Measurements from ENCODE around the gene CASZ1.

Gene CASZ1

DNA sequence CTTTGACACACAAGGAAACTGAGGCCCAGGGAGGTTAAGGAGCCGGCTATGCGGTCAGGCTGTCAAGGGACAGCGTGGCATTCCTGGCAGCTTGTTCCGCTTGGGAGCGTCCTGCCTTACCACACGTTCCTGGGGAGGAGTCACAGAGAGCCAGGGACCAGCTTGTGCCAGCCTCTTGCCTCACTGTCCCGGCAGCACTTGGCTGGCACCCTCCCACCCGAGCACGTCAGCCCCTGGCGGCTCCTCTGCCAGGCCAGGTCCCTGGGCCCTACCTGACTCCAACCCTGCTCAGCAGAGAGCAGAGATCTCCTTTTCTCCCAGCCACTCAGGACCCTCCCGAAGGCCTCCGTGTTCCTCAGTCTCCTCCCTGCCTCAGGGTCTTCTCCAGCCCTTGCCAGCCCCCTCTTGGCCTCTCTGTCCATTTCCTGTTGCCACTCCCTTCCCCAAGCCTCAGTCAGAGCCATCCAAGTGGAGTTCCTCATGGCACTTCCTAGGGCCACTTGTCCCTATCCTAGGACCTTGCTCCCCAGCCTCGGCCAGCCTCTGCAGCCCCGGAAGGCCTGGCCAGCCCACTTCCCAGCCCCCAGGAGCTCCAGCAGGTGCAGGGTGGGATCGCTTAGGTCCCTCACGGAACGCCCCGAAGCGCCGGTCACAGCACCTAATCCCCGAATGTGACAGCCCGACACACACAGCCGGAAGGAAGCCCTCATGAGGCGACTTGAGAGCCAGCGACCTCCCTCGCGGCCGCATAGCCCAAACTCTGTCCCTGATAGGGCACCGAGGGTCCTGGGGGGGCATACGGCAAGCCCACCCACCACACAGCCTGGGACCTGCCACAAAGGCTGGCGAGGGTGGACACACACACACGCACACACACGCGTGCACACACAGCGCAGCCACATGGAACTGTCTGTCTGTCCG, 130.3 kb downstream of the CASZ1 start:
- FAIRE-seq (no peak), DNase-seq (ENCODE audit: extremely low spot score, insufficient read length, low read depth) (no peak)

DNA sequence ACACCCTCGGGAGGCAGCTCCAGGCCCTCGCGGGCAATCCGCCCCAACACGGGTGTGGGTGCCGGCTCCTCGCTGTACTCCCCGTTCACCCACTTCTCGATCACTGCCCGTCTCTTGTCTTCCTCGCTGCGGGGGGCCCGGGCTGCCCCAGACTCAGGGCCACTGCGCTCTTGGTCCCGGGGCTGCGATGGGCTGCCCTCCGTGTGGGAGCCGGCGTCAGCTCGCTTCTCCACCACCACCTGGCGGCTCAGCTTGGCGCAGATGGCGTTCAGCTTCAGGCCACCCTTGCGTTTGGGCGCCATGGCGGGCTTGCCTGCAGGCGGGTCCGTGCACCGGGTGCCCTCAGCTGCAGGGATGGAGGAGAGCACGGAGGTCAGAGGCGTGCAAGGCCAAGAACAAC, 131.2 kb downstream of the CASZ1 start:
- FAIRE-seq (no peak), DNase-seq (ENCODE audit: extremely low spot score, insufficient read length, low read depth) (no peak)

DNA sequence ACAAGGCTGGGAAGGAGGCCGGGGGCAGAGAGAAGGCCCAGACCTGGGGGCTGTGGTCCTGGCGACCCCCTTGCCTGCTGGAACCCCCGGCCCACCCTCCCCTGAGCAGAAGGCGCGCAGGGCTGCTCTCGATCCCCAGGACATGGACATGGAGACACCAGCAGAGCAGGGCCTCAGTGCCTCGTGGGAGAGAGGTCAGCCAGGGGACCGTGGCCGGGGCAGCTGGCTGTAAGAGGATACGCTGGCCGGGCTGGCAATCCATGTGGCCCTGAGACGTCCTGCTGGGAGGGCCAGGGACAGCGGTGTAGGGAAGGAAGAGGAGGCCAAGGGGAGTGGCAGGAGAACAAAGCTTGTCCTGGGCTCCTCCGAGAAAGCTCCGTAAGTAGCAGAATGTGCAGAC, 132.2 kb downstream of the CASZ1 start:
- FAIRE-seq (no peak), DNase-seq (ENCODE audit: extremely low spot score, insufficient read length, low read depth) (no peak)

DNA sequence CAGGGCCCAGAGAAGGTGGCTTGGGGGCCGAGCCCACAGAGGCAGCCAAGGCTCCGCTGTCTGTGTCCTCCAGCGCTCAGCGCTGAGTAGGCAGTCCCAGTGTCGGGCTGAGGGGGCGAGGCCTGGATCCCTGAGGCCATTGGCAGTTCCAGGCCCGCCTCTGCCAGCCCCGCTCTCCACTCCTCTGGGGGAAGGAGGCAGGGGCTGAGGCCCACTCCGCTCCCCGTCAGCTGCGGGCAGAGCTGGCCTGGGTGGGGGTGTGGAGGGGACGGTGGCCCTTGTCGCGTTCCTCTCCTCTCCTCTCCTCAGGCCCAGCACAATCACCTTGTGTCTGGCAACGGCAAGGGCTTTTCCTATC, 132.8 kb downstream of the CASZ1 start:
- DNase-seq (ENCODE audit: extremely low spot score, insufficient read length, low read depth) = no peak
- no peak for FAIRE-seq

DNA sequence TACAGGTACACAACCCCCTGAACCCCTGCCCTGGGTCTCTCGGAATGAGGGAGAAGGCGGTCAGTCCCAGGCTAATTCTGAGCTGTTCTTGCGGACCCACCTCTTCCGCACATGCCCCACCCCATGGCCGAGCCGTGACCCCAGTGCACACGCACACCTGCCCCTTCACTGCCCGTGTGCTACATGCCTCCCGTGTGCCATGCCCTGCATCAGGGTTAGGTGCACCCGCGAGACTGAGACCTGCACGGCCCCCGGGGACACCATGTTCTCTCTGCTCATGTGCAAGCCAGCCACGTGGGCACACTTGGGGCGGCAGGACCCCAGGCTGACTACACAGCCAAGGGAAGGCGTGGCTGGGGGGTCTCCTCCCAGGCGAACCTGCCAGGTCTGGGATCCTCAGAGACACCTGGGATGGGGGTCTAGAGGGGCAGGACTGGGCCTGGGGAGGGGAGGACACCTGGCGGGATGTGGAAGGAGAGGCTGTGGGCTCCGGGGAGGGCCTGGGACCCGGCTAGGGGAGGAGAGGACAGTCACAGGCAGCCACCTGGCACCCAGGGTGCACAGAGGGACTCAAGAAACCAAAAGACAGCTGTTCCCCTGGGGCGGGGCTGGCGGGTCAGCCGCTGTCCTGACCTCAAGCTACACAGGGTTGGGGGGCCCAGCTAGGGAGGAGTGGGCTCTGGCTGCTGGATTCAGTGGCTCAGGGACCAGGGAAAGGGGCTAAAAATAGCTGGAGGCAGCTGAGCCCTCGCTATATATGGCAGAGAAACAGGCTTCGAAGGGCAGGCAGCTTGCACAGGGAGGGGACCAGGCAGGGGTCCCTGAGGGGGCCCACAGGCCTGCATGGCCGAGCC, 133.4 kb downstream of the CASZ1 start:
- FAIRE-seq (no peak), DNase-seq (ENCODE audit: extremely low spot score, insufficient read length, low read depth) (no peak)

DNA sequence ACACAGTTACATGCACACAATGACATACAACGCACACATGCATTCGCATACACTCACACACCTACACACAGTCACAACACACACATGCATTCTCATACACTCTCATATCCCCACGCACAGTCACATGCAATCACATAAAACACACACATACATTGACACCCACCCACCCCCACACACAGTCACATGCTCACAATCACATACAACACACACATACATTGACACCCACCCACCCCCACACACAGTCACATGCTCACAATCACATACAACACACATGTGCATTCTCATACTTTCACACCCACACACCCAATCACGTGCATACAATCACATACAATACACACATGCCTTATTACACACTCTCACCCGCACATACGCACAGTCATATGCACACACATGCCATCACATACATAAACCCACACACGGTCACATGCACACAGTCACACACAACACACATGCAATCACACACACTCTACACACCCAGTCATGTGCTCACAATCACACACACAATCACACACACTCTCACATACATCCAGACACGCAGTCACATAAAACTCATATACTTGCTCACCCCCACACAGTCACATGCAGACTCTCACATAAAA, 134.3 kb downstream of the CASZ1 start:
- FAIRE-seq = no peak
- DNase-seq (ENCODE audit: extremely low spot score, insufficient read length, low read depth) = no peak

DNA sequence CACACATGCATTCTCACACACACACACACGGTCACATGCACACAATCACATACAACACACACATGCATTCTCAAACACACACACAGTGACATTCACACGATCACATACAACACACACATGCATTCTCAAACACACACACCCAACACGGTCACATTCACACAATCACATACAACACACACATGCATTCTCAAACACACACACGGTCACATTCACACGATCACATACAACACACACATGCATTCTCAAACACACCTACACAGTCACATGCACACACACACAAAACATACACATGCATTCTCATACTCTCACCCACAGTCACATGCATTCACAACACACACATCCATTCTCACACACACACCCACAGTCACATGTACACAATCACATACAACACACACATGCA, 135.0 kb downstream of the CASZ1 start:
- DNase-seq (ENCODE audit: extremely low spot score, insufficient read length, low read depth) (no peak), FAIRE-seq (no peak)

DNA sequence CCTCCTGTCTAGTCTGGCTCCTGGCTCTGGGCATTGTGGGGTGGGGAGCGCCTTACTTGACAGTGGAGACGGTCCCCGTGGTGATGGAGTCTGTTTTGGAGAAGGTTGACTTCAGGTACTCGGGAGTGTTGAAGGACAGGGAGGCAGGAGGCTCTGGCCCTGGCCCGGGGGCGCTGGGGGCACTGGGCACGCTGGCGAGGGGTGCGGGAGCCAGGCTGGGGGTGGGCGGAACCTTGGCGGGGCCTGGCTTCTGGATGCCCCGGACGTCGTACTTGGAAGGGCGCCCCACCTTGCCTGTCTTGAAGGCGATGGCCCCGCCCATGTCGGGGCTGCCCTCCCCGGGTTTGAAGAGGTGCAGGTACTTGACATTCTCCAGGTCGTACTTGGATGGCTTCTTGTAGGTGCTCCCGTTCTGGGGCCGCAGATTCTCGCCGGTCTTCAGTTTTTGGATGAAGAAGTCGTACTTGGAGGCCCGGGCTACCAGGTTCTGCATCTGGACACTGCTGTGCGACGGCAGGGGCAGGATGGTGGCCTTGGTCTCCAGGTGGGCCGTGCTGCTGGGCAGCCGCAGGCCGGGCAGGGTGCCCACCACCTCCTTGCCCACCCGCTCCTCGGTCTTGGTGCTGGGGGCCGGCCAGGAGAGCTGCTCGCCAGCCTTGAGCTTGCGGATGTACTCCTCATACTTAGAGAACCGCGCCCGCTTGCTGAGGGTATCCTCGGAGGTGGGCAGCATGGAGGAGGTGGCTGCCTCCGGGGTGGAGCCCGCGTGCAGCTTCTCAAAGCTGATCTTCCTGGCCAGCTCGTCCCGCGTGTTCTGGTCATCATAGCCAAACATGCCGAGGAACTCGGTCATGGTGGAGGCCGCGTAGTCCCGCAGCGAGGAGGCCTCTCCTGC, 136.6 kb downstream of the CASZ1 start:
- DNase-seq (ENCODE audit: extremely low spot score, insufficient read length, low read depth) (no peak), FAIRE-seq (no peak)

DNA sequence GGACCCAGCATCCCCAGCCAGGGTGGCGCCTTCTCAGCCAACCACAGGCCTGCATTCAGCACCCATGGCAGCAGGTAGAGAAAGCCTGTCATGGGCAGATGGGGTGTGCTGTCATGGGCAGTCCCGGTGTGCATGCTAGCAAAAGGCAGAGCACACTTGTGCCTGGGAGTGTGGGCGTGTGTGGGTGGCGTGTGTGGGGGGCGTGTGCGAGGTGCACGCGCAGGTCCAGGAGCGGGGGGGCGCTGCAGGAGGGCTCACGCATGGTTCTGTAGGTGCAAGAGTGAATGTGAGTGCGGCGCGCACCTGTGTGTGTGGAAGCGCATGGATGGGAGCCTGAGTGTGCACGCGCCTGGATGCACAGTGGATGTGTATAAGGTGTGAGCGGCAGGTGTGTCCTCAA, 137.2 kb downstream of the CASZ1 start:
- FAIRE-seq (no peak), DNase-seq (ENCODE audit: extremely low spot score, insufficient read length, low read depth) (no peak)

DNA sequence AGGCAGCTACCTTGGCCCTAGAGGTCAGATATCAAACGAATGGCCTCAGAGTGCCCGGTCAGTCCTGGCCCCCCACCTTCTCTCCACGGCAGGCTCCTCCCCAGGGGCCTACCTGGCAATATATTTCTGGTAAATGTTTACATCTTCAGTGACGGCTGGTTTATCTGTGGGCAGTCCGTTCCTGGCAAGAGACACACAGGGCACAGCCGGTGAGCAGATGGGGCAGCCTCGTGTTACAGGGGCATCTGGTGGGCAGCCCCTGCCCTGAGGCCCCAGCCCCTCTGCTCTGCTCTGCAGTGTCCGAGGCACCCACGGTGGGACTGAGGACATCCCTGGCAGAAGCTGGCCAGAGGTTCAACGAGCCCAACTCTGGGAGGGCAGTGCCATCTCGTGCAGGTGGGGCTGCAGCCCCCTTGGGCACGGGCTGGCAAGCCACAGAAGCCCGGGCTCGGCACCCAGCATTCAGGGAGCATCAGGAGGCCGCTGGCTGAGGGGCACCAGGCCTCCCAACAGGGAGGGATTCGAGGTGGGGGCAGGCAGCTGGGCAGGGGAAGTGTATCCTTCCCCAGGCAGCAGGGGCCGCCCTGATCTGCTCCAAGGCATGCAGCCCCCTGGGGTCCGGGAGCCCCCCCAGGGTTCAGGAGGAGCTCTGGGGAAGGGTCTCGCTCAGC, 137.9 kb downstream of the CASZ1 start:
- FAIRE-seq (no peak), DNase-seq (ENCODE audit: extremely low spot score, insufficient read length, low read depth) (no peak)

DNA sequence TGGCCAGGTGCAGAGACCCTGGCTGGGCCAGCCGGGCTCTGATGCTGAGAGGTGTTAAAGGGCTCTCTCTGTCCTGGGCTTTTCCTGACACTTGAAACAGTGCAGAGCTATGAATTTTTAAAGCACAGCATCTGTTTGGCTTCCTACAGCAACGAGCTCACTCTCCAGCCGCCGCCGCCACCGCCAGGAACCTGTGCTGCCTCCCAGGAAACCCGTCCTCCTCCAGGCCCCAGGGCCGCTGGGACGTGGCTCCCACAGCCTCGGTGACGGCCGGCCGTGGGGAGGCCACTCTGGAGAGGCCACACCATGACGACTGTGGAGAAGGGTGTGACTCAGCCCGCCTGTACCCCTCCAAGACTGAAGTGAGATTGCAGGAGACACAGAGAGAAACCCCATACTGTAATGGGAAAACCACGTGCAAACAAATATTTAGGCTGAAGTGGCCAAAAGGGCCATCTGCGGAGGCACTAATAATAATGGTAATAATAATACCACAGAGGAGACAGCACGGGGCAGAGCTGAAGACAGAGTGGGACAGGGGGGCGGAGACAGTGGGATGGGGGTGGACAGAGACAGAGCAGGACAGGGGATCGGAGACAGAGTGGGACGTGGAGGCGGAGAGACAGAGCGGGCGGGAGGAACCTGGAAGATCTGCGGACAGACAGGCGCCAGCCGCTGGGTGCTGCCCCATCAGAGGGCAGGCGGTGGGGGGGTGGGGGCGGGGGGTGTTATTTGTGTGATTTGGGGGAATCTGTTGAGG, 139.2 kb downstream of the CASZ1 start:
- FAIRE-seq (no peak), DNase-seq (ENCODE audit: extremely low spot score, insufficient read length, low read depth) (no peak)

DNA sequence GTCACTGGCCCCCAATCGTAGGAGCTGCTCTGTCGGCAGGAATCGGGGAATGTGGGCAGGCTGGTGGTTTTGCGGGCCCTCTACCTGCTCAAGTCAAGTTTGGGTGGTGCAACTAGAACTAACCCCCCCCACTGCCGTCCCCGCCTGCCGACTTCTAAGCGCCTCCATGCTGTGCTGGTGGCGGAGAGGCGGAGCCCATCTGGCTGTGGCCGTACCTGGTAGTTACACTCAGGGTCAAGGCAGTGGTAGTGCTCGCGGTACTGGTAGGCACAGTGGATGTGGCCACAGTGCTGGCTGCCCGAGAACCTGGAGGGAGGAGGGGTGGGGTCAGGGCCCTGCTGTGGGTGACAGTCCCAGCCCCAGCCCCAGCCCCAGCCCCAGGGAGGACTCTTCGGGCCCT, 140.0 kb downstream of the CASZ1 start:
- no peak for DNase-seq (ENCODE audit: extremely low spot score, insufficient read length, low read depth)
- no peak for FAIRE-seq

DNA sequence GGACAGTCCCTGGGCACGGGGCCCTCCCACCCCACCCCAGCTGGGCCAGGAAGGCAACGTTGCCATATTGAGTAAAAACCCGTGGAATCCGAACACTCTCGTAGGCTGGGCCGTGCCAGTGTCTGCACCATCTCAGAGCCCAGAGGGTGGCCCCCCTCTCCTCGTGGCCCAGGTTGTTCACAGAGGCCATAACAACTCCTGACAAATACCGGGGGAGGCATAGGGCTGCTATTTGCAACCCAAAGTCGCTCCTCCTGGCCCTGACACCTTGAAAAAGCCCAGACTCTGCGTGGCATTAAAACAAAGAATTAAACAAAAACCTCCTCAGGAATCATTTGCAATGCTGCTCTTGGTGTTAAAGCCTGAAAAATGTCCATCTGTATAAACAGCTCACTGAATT, 141.4 kb downstream of the CASZ1 start:
- FAIRE-seq (no peak), DNase-seq (ENCODE audit: extremely low spot score, insufficient read length, low read depth) (no peak)

DNA sequence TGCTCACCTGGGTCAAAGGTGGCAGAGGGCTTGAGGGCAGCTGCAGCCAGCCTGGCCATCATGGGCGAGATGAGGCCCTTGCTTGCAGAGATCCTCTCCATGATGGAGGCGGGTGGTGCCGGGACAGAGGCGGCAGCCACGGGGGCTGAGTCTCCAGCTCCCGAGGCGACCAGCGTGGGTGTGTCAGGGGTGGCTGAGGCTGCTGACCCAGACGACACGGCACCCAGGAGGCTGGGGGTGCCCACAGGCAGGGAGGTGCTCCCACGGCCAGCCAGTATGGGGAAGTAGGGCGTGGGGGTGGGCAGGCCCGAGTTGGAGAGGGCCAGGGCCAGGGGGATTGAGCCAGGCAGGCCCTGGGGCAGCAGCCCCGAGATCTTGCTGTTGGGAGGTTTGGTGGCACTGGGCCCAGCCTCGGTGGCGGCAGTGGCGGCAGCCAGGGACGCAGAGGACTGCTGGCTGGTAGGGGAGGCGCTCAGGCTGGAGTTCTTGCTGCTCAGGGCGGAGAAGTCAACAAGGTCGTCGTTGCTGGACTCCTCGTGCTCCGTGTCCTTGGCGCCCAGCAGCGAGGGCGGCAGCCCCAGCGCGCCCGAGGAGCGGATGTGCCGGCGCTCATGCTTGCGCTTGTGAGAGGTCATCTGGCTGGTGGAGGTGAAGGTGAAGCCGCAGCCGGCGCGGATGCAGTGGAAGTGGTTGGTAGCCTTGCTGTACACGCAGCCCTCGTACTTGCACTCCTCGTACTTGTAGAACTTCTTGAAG, 142.9 kb downstream of the CASZ1 start:
- DNase-seq (ENCODE audit: extremely low spot score, insufficient read length, low read depth) (no peak), FAIRE-seq (no peak)

DNA sequence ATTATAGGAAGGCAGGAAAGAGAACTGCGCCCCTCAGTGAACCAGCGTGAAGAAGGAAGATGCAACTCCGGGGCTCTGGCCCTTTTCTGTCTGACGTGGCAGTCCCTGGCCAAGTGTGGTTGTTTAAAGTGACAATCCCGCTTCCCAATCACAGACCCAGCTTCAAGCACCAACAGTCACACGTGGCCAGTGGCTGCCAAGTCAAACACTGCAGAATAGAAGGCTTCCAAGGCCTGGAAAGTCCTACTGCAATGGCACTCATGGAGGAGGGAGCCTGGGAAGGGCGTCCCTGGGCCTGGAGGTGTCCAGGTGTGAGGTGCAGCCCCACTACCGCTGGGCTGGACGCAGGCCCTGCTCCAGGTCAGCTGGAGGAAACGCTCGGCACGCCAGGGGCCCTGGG, 143.8 kb downstream of the CASZ1 start:
- DNase-seq (ENCODE audit: extremely low spot score, insufficient read length, low read depth) (no peak), FAIRE-seq (no peak)

DNA sequence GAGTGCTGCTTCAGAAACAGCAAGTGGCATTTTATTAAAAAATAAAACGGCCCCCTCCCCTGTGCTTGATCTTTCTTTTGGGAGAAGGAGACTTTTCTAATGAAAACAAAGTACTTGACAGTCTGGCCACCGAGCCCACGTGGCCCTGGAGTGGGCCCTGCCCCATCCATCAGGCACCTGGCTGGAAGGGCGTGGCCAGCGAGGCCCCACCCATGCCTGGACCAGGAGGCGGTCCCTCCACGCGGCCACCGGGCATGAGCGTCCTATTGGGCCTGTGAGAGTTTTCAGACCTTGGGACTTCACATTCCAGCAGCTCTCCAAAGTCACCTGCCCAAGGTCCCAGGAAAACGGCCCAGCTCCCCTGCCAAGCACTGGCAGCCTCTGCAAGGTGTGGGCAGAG, 144.7 kb downstream of the CASZ1 start:
- FAIRE-seq (no peak), DNase-seq (ENCODE audit: extremely low spot score, insufficient read length, low read depth) (no peak)

DNA sequence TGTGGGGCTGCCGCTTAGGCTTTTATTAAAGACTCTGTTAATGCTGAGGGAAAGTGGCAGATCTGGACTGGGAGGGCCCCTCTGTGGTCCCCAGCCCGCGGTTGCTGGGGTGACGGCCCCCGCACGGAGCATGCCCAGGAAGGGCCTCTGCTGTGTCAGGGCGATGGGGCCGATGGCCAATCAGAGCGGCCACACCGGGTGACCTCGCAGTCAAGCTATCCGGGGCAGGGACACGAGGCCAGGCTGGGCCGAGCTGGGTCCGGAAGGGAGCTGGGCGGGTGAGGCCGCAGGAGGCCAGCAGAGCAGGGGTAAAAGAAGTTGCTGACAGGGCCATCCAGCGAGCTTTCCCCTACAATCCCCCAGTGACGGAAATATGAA, 145.1 kb downstream of the CASZ1 start:
- DNase-seq (ENCODE audit: extremely low spot score, insufficient read length, low read depth) (no peak), FAIRE-seq (no peak)

Measured in GM18507 (cell line).